Measurements from ENCODE around the gene THRB. TPM values are rescaled to one million over a fixed set of nuclear protein-coding genes. Genes with fewer than 3 reads are reported as not detected.

The THRB gene
- total RNA-seq, 2 donors from 2014 or later: 0.24 to 0.26 TPM

GRCh38 chr3:24261521-24261920 lies 233.1 kb downstream of the THRB start:
- Histone ChIP-seq H3K4me3 (ENCODE audit: low read length) (no peak overlapping the region), H3K9ac (ENCODE audit: extremely low read depth, low read length, poor library complexity, severe bottlenecking) (no peak overlapping the region), H3K9me3 (ENCODE audit: control insufficient read depth, low read length) (no peaks in the 10 kb centered on the region), H3K27ac (ENCODE audit: low read depth, low read length) (no peak overlapping the region), H3K27me3 (ENCODE audit: control insufficient read depth, insufficient read depth, low read length, poor library complexity, severe bottlenecking) (peaks cover 9% of the 10 kb centered on the region), H3K36me3 (ENCODE audit: control insufficient read depth, insufficient read depth, low read length) (no peaks in the 10 kb centered on the region), H3K4me1 (ENCODE audit: control insufficient read depth, insufficient read depth, low read length) (no peaks in the 10 kb centered on the region)
- no peaks in the 10 kb centered on the region for H3K27me3 Mint-ChIP-seq (ENCODE audit: insufficient read depth)
- H3K36me3 Mint-ChIP-seq (ENCODE audit: low read depth): no peaks in the 10 kb centered on the region
- H3K4me1 Mint-ChIP-seq: no peaks in the 10 kb centered on the region
- no peak overlapping the region for H3K27ac Mint-ChIP-seq
- H3K4me3 Mint-ChIP-seq: no peak overlapping the region
- no peak for DNase-seq
- H3K9me3 Mint-ChIP-seq: no peaks in the 10 kb centered on the region
- no peak for TF ChIP-seq CTCF (conservative IDR thresholded peaks at IDR 0.05)

- Histone ChIP-seq H3K4me1 (ENCODE audit: control insufficient read depth, insufficient read depth, low read length) (no peaks in the 10 kb centered on the region), H3K9me3 (ENCODE audit: control insufficient read depth, low read length) (no peaks in the 10 kb centered on the region), H3K27ac (ENCODE audit: low read depth, low read length) (no peak overlapping the region), H3K9ac (ENCODE audit: extremely low read depth, low read length, poor library complexity, severe bottlenecking) (no peak overlapping the region), H3K36me3 (ENCODE audit: control insufficient read depth, insufficient read depth, low read length) (no peaks in the 10 kb centered on the region), H3K27me3 (ENCODE audit: control insufficient read depth, insufficient read depth, low read length, poor library complexity, severe bottlenecking) (peaks cover 9% of the 10 kb centered on the region), H3K4me3 (ENCODE audit: low read length) (no peak overlapping the region)
- no peaks in the 10 kb centered on the region for H3K9me3 Mint-ChIP-seq
- DNase-seq: no peak
- H3K27ac Mint-ChIP-seq: no peak overlapping the region
- no peak overlapping the region for H3K4me3 Mint-ChIP-seq
- H3K36me3 Mint-ChIP-seq (ENCODE audit: low read depth): no peaks in the 10 kb centered on the region
- no peaks in the 10 kb centered on the region for H3K4me1 Mint-ChIP-seq
- H3K27me3 Mint-ChIP-seq (ENCODE audit: insufficient read depth): no peaks in the 10 kb centered on the region
- TF ChIP-seq CTCF (conservative IDR thresholded peaks at IDR 0.05): no peak
- 90 to 94% methylated on average over 2 of the region's 2 CpGs for WGBS, 2 experiments (ENCODE audit: insufficient coverage in 1 of 2, insufficient read length in 1 of 2)
Measured at GRCh38 chr3:24259901-24260512, 234.6 kb downstream of the THRB start.

GRCh38 chr3:24258727-24259600 lies 235.7 kb downstream of the THRB start:
- H3K27me3 ChIP-seq (ENCODE audit: control insufficient read depth, insufficient read depth, low read length, poor library complexity, severe bottlenecking): peaks cover 9% of the 10 kb centered on the region
- no peak overlapping the region for H3K9ac ChIP-seq (ENCODE audit: extremely low read depth, low read length, poor library complexity, severe bottlenecking)
- no peaks in the 10 kb centered on the region for H3K4me1 Mint-ChIP-seq
- no peaks in the 10 kb centered on the region for H3K9me3 ChIP-seq (ENCODE audit: control insufficient read depth, low read length)
- no peaks in the 10 kb centered on the region for H3K4me1 ChIP-seq (ENCODE audit: control insufficient read depth, insufficient read depth, low read length)
- WGBS, 2 experiments (ENCODE audit: insufficient coverage in 1 of 2, insufficient read length in 1 of 2): 90% methylated on average over 11 to 12 of the region's 12 CpGs
- DNase-seq: no peak
- H3K27ac Mint-ChIP-seq: no peak overlapping the region
- no peaks in the 10 kb centered on the region for H3K27me3 Mint-ChIP-seq (ENCODE audit: insufficient read depth)
- no peaks in the 10 kb centered on the region for H3K36me3 ChIP-seq (ENCODE audit: control insufficient read depth, insufficient read depth, low read length)
- H3K4me3 ChIP-seq (ENCODE audit: low read length): no peak overlapping the region
- no peak overlapping the region for H3K4me3 Mint-ChIP-seq
- H3K27ac ChIP-seq (ENCODE audit: low read depth, low read length): no peak overlapping the region
- no peaks in the 10 kb centered on the region for H3K36me3 Mint-ChIP-seq (ENCODE audit: low read depth)
- H3K9me3 Mint-ChIP-seq: no peaks in the 10 kb centered on the region
- TF ChIP-seq CTCF (conservative IDR thresholded peaks at IDR 0.05): no peak
